ENCODE measurements around the gene GARIN5B. TPM values are rescaled to one million over a fixed set of nuclear protein-coding genes. Genes with fewer than 3 reads are reported as not detected.
A peak's percentile ranks its signal among the peaks of the same experiment; 100 is the strongest.
"Not testable (repeated sequence)": the region's sequence is repeated elsewhere in the genome, so short reads cannot be mapped to it uniquely, and the experiment has no call there.

The GARIN5B gene
- total RNA-seq, 1 experiment from 2014 or later, result not detected

DNA sequence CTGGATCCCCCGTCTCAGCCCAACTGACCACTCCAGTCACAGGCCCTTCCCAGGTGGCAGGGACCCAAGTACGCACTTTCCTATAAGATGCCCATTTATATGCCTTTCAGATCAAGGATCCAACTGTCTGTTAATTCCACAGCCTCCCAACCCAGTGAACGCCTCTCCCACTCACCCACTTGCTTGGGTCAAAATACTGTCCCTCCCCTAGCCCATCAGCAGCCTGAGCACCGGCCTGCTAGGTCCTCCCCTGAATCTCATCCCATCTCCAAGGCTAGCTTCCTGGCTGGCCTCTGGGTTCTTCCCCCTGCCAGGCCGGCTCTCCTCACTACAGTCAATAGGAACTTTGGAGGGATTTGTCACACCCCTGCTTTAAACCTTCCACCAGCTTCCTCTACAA lies 42.6 kb upstream of the GARIN5B start:
- Mint-ChIP-seq H3K9me3 (ENCODE audit: low read depth, unreplicated experiment) (no peaks in the 10 kb centered on the region), H3K4me3 (ENCODE audit: low read depth, unreplicated experiment) (peak overlapping the region; percentile 78), H3K36me3 (ENCODE audit: insufficient read depth, unreplicated experiment) (peaks cover 79% of the 10 kb centered on the region), H3K4me1 (ENCODE audit: low read depth, unreplicated experiment) (peaks cover 17% of the 10 kb centered on the region), H3K27me3 (ENCODE audit: unreplicated experiment) (peaks cover 11% of the 10 kb centered on the region), H3K27ac (ENCODE audit: unreplicated experiment) (peak overlapping the region; percentile 96)
- no peak for DNase-seq
- BruUV-seq (replicated peaks), result no TSS peak
- intact Hi-C loops (cut with micrococcal nuclease; ENCODE audit: unreplicated experiment), result no loop called here
- TF ChIP-seq, protein P1, sequence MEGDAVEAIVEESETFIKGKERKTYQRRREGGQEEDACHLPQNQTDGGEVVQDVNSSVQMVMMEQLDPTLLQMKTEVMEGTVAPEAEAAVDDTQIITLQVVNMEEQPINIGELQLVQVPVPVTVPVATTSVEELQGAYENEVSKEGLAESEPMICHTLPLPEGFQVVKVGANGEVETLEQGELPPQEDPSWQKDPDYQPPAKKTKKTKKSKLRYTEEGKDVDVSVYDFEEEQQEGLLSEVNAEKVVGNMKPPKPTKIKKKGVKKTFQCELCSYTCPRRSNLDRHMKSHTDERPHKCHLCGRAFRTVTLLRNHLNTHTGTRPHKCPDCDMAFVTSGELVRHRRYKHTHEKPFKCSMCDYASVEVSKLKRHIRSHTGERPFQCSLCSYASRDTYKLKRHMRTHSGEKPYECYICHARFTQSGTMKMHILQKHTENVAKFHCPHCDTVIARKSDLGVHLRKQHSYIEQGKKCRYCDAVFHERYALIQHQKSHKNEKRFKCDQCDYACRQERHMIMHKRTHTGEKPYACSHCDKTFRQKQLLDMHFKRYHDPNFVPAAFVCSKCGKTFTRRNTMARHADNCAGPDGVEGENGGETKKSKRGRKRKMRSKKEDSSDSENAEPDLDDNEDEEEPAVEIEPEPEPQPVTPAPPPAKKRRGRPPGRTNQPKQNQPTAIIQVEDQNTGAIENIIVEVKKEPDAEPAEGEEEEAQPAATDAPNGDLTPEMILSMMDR (IDR thresholded peaks at IDR 0.05; ENCODE audit: unreplicated experiment), result no peak
- CTCF ChIA-PET, result interaction anchor here (0.6 kb wide), 1 partner anchor 29 kb away, joined by 5 read pairs; the partner anchor contains the start of gene TMEM190

GRCh38 chr19:55402509-55402908 lies 39.4 kb upstream of the GARIN5B start:
- CTCF ChIA-PET, result no interaction called here
- H3K4me1 Mint-ChIP-seq (ENCODE audit: low read depth, unreplicated experiment), result peaks cover 17% of the 10 kb centered on the region
- BruUV-seq (replicated peaks), result no TSS peak
- H3K9me3 Mint-ChIP-seq (ENCODE audit: low read depth, unreplicated experiment), result no peaks in the 10 kb centered on the region
- no peaks in the 10 kb centered on the region for H3K27me3 Mint-ChIP-seq (ENCODE audit: unreplicated experiment)
- no peak overlapping the region for H3K27ac Mint-ChIP-seq (ENCODE audit: unreplicated experiment)
- TF ChIP-seq, protein P1 (IDR thresholded peaks at IDR 0.05; ENCODE audit: unreplicated experiment), result no peak
- intact Hi-C loops (cut with micrococcal nuclease; ENCODE audit: unreplicated experiment), result no loop called here
- H3K36me3 Mint-ChIP-seq (ENCODE audit: insufficient read depth, unreplicated experiment), result peaks cover 84% of the 10 kb centered on the region
- no peak overlapping the region for H3K4me3 Mint-ChIP-seq (ENCODE audit: low read depth, unreplicated experiment)
- no peak for DNase-seq

DNA sequence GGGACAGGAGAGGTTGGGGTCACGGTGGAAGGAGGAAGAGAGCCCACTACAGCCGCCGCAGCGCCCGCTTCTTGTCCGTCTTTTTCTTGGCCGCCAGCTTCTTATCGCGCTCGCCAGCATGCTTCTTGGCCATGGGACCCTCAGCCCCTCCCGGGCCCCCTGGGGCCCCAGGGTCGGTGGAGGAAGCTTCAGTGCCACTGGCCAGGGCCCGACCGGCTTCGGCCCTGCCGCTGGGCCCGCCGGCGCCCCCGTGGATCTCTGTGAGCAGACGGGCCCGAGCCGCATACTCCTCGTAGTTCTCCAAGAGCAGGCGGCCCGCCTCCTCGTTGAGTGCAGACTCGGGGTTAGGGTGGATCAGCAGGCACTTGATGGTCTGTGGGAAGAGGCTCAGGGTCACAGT lies 38.3 kb upstream of the GARIN5B start:
- Mint-ChIP-seq H3K36me3 (ENCODE audit: insufficient read depth, unreplicated experiment) (peaks cover 77% of the 10 kb centered on the region), H3K4me1 (ENCODE audit: low read depth, unreplicated experiment) (peaks cover 12% of the 10 kb centered on the region)
- CTCF ChIA-PET; BruUV-seq (replicated peaks); H3K4me3 Mint-ChIP-seq (ENCODE audit: low read depth, unreplicated experiment); H3K9me3 Mint-ChIP-seq (ENCODE audit: low read depth, unreplicated experiment); H3K27me3 Mint-ChIP-seq (ENCODE audit: unreplicated experiment); H3K27ac Mint-ChIP-seq (ENCODE audit: unreplicated experiment); intact Hi-C loops (cut with micrococcal nuclease; ENCODE audit: unreplicated experiment); DNase-seq: not testable (repeated sequence)

- H3K27ac Mint-ChIP-seq (ENCODE audit: unreplicated experiment), result no peak overlapping the region
- CTCF ChIA-PET, result no interaction called here
- peaks cover 68% of the 10 kb centered on the region for H3K36me3 Mint-ChIP-seq (ENCODE audit: insufficient read depth, unreplicated experiment)
Observed at GRCh38 chr19:55400281-55401087, 37.4 kb upstream of the GARIN5B start.

More at GRCh38 chr19:55400281-55401087, 37.4 kb upstream of the GARIN5B start:
- intact Hi-C loops (cut with micrococcal nuclease; ENCODE audit: unreplicated experiment), result no loop called here
- peaks cover 3% of the 10 kb centered on the region for H3K4me1 Mint-ChIP-seq (ENCODE audit: low read depth, unreplicated experiment)
- no peaks in the 10 kb centered on the region for H3K9me3 Mint-ChIP-seq (ENCODE audit: low read depth, unreplicated experiment)
- H3K4me3 Mint-ChIP-seq (ENCODE audit: low read depth, unreplicated experiment), result no peak overlapping the region
- H3K27me3 Mint-ChIP-seq (ENCODE audit: unreplicated experiment), result no peaks in the 10 kb centered on the region
- no peak for DNase-seq
- BruUV-seq (replicated peaks), result no TSS peak
- TF ChIP-seq, protein P1 (IDR thresholded peaks at IDR 0.05; ENCODE audit: unreplicated experiment), result no peak
